Measurements from ENCODE around the gene SLFN12L.
A peak's percentile ranks its signal among the peaks of the same experiment; 100 is the strongest.

DNA sequence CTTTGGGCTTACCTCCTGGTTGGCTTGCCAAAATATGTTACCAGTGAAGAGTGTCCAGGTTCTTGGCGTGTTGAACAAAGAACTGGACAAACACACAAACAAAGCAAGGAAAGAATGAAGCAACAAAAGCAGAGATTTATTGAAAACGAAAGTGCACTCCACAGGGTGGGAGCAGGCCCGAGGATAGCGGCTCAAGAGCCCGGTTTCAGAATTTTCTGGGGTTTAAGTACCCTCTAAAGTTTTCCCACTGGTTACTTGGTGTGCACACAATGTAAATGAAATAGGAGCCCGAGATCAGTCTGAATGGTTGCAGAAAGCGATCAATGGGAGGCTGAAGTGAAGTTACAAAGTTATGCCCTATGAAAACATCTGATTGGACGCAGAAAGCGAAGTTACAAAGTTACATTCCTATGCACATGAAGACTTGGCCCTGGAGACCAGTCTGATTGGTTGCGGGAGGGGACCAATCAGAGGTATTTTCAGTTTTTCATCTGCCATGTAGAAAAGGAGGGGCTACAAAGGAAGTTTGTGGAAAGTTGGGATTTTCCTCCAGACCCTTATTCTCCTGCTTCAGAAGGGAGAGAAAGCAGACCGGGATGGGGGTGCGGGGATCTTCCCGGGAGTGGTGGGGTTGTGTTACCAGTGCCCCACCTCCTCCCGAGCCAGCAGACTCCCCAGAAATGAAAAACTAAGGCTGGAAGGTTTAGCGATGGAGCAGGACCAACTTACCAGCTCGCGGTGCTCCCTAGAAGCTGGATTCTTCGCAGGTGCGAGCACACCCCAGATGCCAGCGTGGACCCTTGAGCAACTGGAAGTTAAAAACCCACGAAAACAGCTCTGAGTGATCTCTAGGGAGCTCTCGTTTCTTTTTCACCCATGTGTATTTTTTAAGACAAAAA is 105.1 kb downstream of the SLFN12L start, which contains the start of gene SLFN12:
- TF ChIP-seq, protein P1, sequence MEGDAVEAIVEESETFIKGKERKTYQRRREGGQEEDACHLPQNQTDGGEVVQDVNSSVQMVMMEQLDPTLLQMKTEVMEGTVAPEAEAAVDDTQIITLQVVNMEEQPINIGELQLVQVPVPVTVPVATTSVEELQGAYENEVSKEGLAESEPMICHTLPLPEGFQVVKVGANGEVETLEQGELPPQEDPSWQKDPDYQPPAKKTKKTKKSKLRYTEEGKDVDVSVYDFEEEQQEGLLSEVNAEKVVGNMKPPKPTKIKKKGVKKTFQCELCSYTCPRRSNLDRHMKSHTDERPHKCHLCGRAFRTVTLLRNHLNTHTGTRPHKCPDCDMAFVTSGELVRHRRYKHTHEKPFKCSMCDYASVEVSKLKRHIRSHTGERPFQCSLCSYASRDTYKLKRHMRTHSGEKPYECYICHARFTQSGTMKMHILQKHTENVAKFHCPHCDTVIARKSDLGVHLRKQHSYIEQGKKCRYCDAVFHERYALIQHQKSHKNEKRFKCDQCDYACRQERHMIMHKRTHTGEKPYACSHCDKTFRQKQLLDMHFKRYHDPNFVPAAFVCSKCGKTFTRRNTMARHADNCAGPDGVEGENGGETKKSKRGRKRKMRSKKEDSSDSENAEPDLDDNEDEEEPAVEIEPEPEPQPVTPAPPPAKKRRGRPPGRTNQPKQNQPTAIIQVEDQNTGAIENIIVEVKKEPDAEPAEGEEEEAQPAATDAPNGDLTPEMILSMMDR (IDR thresholded peaks at IDR 0.05): no peak
- TF ChIP-seq, protein P2, sequence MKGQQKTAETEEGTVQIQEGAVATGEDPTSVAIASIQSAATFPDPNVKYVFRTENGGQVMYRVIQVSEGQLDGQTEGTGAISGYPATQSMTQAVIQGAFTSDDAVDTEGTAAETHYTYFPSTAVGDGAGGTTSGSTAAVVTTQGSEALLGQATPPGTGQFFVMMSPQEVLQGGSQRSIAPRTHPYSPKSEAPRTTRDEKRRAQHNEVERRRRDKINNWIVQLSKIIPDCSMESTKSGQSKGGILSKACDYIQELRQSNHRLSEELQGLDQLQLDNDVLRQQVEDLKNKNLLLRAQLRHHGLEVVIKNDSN (IDR thresholded peaks at IDR 0.05; ENCODE audit: borderline replicate concordance, low read depth): no peak
- TF ChIP-seq SMC3 (IDR thresholded peaks at IDR 0.05; ENCODE audit: low read depth, low read length): no peak
- no peak; the same call in 1 of the 2 replicates for TF ChIP-seq TCF12 (IDR thresholded peaks at IDR 0.05)
- TF ChIP-seq PBX3 (IDR thresholded peaks at IDR 0.05): no peak
- no peak for TF ChIP-seq EP300 (IDR thresholded peaks at IDR 0.05; ENCODE audit: borderline replicate concordance in 1 of 2, low read depth in 1 of 2, low read length in 1 of 2)
- TF ChIP-seq RCOR1 (IDR thresholded peaks at IDR 0.05; ENCODE audit: low read length): no peak
- TF ChIP-seq POLR2AphosphoS5 (IDR thresholded peaks at IDR 0.05; ENCODE audit: low read depth, low read length): peak; percentile 76; the same call in 1 of the 2 replicates
- no peak for TF ChIP-seq GABPA (IDR thresholded peaks at IDR 0.05; ENCODE audit: low read depth)
